ENCODE results near the gene CCT2. TPM values are rescaled to one million over a fixed set of nuclear protein-coding genes. Genes with fewer than 3 reads are reported as not detected.

CCT2 gene
- total RNA-seq, 1 donor from 2014 or later, result 262 TPM

DNA sequence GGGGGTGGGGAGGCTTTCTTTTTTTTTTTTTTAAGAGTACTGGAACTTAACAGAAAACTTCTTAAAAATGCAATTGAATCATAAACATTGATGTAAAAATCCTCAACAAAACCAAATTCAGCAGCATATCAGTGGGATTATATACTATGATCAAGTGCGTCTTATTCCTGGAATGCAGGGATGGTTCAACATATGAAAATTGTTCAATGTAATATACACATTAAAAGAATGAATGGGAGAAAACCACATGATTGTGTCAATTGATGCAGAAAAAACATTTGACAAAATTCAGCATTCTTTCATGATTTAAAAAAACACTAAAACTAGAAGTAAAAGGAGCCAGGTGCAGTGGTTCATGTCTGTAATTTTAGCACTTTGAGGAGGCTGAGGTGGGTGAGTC is 41.2 kb upstream of the CCT2 start:
- peaks cover 29% of the 10 kb centered on the region for H3K36me3 Mint-ChIP-seq (ENCODE audit: low read depth, unreplicated experiment)
- H3K27ac Mint-ChIP-seq (ENCODE audit: unreplicated experiment), result no peak overlapping the region
- FAIRE-seq, result no peak
- peaks cover 7% of the 10 kb centered on the region for H3K4me1 Mint-ChIP-seq (ENCODE audit: low read depth, unreplicated experiment)
- Histone ChIP-seq H3K36me3 (ENCODE audit: insufficient read depth, low read length) (no peaks in the 10 kb centered on the region), H3K27ac (ENCODE audit: low read depth, low read length) (no peak overlapping the region), H3K4me3 (ENCODE audit: insufficient read depth, low read depth, low read length) (no peak overlapping the region), H3K79me2 (ENCODE audit: insufficient read depth, low read length) (peaks cover 14% of the 10 kb centered on the region), H3K9ac (ENCODE audit: low read length) (no peak overlapping the region), H2AFZ (ENCODE audit: low read depth, low read length) (no peak overlapping the region), H3K4me2 (ENCODE audit: low read length) (no peak overlapping the region), H3K9me3 (ENCODE audit: insufficient read depth, low read depth, low read length) (no peaks in the 10 kb centered on the region), H4K20me1 (ENCODE audit: insufficient read depth, low read length) (peaks cover 4% of the 10 kb centered on the region), H3K4me1 (ENCODE audit: insufficient read depth, low read length) (peaks cover 8% of the 10 kb centered on the region), H3K27me3 (ENCODE audit: insufficient read depth, low read length) (no peaks in the 10 kb centered on the region)
- TF ChIP-seq EZH2 (IDR thresholded peaks at IDR 0.05; ENCODE audit: insufficient read depth, low read length), result no peak
- TF ChIP-seq CTCF (IDR thresholded peaks at IDR 0.05; ENCODE audit: insufficient read depth, low read depth, low read length), result no peak
- no peak overlapping the region for H3K4me3 Mint-ChIP-seq (ENCODE audit: unreplicated experiment)
- no peak for DNase-seq (ENCODE audit: low read depth)
- peaks cover 7% of the 10 kb centered on the region for H3K9me3 Mint-ChIP-seq (ENCODE audit: unreplicated experiment)
- H3K27me3 Mint-ChIP-seq (ENCODE audit: low read depth, unreplicated experiment), result no peaks in the 10 kb centered on the region

GRCh38 chr12:69545081-69545480 is 40.2 kb upstream of the CCT2 start:
- peaks cover 8% of the 10 kb centered on the region for H3K4me1 ChIP-seq (ENCODE audit: insufficient read depth, low read length)
- H3K79me2 ChIP-seq (ENCODE audit: insufficient read depth, low read length), result peaks cover 21% of the 10 kb centered on the region
- no peak overlapping the region for H3K27ac ChIP-seq (ENCODE audit: low read depth, low read length)
- no peak overlapping the region for H2AFZ ChIP-seq (ENCODE audit: low read depth, low read length)
- no peak overlapping the region for H3K4me3 ChIP-seq (ENCODE audit: insufficient read depth, low read depth, low read length)
- H3K9me3 ChIP-seq (ENCODE audit: insufficient read depth, low read depth, low read length), result no peaks in the 10 kb centered on the region
- no peaks in the 10 kb centered on the region for H3K36me3 ChIP-seq (ENCODE audit: insufficient read depth, low read length)
- FAIRE-seq, result no peak
- DNase-seq (ENCODE audit: low read depth), result no peak
- Mint-ChIP-seq H3K27ac (ENCODE audit: unreplicated experiment) (no peak overlapping the region), H3K4me1 (ENCODE audit: low read depth, unreplicated experiment) (peaks cover 7% of the 10 kb centered on the region), H3K27me3 (ENCODE audit: low read depth, unreplicated experiment) (no peaks in the 10 kb centered on the region), H3K4me3 (ENCODE audit: unreplicated experiment) (no peak overlapping the region), H3K9me3 (ENCODE audit: unreplicated experiment) (peaks cover 7% of the 10 kb centered on the region), H3K36me3 (ENCODE audit: low read depth, unreplicated experiment) (peaks cover 28% of the 10 kb centered on the region)
- no peak overlapping the region for H3K9ac ChIP-seq (ENCODE audit: low read length)
- peaks cover 8% of the 10 kb centered on the region for H4K20me1 ChIP-seq (ENCODE audit: insufficient read depth, low read length)
- H3K27me3 ChIP-seq (ENCODE audit: insufficient read depth, low read length), result no peaks in the 10 kb centered on the region
- no peak overlapping the region for H3K4me2 ChIP-seq (ENCODE audit: low read length)
- no peak for TF ChIP-seq EZH2 (IDR thresholded peaks at IDR 0.05; ENCODE audit: insufficient read depth, low read length)
- TF ChIP-seq CTCF (IDR thresholded peaks at IDR 0.05; ENCODE audit: insufficient read depth, low read depth, low read length), result no peak

DNA sequence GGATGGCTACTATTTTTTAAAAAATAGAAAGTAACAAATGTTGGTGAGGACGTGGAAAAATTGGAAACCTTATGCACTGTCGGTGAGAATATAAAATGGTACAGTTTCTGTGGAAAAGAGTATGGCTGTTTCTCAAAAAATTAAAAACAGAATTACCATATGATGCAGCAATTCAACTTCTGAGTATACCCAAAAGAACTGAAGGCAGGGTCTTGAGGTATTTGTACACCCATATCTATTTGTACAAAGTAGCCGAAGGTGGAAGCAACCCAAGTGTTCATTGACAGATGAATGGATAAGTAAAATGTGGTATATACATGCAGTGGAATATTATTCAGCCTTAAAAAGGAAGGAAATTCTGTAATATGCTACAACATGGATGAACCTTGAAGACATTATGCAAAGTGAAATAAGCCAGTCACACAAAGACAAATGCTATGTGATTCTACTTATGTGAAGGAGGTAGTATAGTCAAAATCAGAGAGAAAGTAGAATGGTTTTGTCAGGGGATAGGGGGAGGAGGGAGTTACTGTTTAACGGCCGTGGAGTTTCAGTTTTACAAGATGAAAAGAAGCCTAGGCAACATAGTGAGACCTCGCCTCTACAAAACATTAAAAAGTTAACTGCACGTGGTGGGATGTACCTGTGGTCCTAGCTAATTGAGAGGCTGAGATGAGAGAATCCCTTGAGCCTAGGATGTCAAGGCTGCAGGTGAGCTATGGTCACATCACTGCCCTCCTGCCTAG is 38.4 kb upstream of the CCT2 start:
- H3K27ac ChIP-seq (ENCODE audit: low read depth, low read length), result no peak overlapping the region
- H3K4me2 ChIP-seq (ENCODE audit: low read length), result no peak overlapping the region
- H3K9me3 ChIP-seq (ENCODE audit: insufficient read depth, low read depth, low read length), result no peaks in the 10 kb centered on the region
- no peak overlapping the region for H3K9ac ChIP-seq (ENCODE audit: low read length)
- TF ChIP-seq EZH2 (IDR thresholded peaks at IDR 0.05; ENCODE audit: insufficient read depth, low read length) (no peak), CTCF (IDR thresholded peaks at IDR 0.05; ENCODE audit: insufficient read depth, low read depth, low read length) (no peak)
- H3K36me3 Mint-ChIP-seq (ENCODE audit: low read depth, unreplicated experiment), result peaks cover 29% of the 10 kb centered on the region
- H3K4me1 ChIP-seq (ENCODE audit: insufficient read depth, low read length), result no peaks in the 10 kb centered on the region
- peaks cover 5% of the 10 kb centered on the region for H4K20me1 ChIP-seq (ENCODE audit: insufficient read depth, low read length)
- H3K4me3 ChIP-seq (ENCODE audit: insufficient read depth, low read depth, low read length), result no peak overlapping the region
- no peak for DNase-seq (ENCODE audit: low read depth)
- no peaks in the 10 kb centered on the region for H3K36me3 ChIP-seq (ENCODE audit: insufficient read depth, low read length)
- H3K79me2 ChIP-seq (ENCODE audit: insufficient read depth, low read length), result peaks cover 17% of the 10 kb centered on the region
- no peak overlapping the region for H3K27ac Mint-ChIP-seq (ENCODE audit: unreplicated experiment)
- no peaks in the 10 kb centered on the region for H3K27me3 ChIP-seq (ENCODE audit: insufficient read depth, low read length)
- no peak for FAIRE-seq
- H3K9me3 Mint-ChIP-seq (ENCODE audit: unreplicated experiment), result peaks cover 7% of the 10 kb centered on the region
- H3K27me3 Mint-ChIP-seq (ENCODE audit: low read depth, unreplicated experiment), result no peaks in the 10 kb centered on the region
- no peak overlapping the region for H3K4me3 Mint-ChIP-seq (ENCODE audit: unreplicated experiment)
- no peaks in the 10 kb centered on the region for H3K4me1 Mint-ChIP-seq (ENCODE audit: low read depth, unreplicated experiment)
- no peak overlapping the region for H2AFZ ChIP-seq (ENCODE audit: low read depth, low read length)

Data from astrocyte (in vitro differentiated cells and primary cell).